Measurements from ENCODE around the gene FAT4.

Gene FAT4

DNA sequence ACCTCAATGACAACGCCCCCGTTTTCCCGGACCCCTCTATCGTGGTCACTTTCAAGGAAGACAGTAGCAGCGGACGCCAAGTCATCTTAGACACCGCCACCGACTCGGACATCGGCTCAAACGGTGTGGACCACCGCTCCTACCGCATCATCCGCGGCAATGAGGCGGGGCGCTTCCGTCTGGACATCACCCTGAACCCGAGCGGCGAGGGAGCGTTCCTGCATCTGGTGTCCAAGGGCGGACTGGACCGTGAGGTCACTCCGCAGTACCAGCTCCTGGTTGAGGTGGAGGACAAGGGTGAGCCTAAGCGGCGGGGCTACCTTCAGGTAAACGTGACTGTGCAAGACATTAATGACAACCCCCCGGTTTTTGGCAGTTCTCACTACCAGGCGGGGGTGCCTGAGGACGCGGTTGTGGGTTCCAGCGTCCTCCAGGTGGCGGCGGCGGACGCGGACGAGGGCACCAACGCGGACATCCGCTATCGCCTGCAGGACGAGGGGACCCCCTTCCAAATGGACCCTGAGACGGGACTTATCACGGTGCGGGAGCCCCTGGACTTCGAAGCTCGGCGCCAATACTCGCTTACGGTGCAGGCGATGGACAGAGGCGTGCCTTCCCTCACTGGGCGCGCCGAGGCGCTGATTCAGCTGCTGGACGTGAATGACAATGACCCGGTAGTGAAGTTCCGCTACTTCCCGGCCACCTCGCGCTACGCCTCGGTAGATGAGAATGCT is 2.2 kb downstream of the FAT4 start:
- DNase-seq: no peak

DNA sequence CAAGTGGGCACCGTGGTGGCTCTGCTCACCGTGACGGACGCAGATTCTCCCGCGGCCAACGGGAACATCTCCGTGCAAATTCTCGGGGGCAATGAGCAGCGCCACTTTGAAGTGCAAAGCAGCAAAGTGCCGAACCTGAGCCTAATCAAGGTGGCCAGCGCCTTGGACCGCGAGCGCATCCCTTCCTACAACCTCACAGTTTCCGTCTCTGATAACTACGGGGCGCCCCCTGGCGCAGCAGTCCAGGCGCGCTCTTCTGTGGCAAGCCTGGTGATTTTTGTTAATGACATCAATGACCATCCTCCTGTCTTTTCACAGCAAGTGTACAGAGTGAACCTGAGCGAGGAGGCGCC is 2.7 kb downstream of the FAT4 start:
- DNase-seq: no peak

DNA sequence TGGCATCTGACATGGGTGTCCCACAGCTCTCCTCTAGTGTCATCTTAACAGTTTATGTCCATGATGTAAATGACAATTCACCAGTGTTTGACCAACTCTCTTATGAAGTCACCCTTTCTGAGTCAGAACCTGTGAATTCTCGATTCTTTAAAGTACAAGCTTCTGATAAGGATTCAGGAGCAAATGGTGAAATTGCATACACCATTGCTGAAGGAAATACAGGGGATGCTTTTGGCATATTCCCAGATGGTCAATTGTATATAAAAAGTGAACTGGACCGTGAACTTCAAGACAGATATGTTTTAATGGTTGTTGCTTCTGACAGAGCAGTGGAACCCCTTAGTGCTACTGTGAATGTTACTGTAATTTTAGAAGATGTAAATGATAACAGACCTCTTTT is 4.6 kb downstream of the FAT4 start:
- no peak for DNase-seq

DNA sequence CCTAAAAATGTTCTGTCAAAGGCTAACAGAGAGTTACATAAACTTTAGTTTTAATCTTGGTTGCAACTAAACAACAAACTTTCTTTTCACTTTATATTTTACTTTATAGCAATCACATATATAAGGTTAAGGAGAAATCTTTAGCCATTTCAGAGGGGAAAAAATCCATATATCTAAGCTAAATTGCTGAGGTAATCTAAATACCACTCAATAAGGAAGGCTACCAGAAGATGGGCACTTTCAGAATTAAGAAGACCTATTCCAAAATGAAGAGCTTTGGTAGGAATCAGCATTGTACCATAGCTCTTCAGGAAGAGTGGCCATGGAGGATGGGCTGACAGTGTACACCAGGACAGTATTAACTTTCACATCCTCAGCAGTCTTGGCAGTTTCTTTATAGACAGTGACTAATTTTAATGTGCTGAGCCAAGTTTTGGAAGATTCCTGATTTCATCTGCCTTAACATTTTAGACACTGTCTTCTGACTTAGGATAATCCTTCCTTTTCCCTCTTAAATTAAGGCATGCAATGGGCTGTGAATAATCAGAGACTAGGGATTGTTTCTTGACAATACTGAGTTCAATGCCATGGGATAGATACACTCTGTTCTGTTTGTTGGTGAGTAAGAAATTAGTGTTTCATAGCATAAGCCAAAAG is 7.1 kb downstream of the FAT4 start:
- DNase-seq: no peak

DNA sequence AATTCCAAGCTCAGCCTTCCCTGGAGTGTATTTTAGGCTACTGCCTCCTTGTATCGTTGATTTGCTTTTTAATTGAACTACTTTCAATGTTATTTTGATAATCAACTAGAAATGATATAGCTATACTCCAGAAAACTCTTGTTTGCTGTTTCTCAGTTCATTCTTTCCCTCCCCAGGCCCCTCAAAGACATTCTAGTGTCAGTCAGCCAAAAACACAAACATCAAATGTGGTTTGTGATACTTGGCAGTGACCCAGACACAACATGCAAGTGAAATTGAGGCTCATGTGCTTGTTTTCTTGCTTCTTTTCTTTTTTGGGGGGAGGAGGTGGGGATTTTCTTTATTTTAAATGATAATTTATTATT is 7.6 kb downstream of the FAT4 start:
- no peak for DNase-seq

DNA sequence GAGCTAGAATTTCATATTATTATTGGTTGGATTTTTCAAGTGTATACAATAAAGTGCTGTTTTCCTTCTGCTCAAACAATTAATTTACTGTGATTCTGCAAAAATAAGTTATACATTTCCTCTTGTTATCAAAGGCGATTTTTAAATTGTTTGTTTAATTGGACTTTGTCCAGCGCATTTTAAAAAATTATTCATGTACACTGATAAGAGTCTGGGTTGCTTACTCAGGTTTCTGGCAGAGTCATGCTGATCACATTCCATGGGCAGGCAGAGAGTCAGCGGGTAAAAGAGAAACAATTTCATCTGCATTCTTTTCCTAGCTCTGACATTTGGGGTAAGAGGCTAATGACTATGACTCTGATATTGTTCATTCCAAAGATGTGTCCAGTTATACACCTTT is 8.9 kb downstream of the FAT4 start:
- no peak for DNase-seq

DNA sequence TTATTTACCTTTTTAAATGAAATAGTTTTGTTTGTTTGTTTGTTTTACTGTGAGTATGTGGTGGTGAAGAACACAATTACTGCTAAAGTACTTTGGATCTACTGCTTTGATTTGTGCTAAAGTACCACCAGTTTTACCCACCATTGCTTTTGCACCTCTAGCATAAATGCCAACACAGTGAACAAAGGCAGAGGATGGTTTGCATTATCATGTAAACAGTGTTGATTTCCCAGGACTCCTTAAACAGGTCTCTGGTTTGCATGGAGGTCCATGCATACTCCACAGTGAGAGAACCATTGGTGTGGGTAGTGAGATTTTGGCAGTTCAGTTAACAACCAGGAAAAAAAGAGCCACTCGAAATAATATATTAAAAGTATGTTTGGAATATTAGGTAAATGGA is 11.0 kb downstream of the FAT4 start:
- DNase-seq: no peak

DNA sequence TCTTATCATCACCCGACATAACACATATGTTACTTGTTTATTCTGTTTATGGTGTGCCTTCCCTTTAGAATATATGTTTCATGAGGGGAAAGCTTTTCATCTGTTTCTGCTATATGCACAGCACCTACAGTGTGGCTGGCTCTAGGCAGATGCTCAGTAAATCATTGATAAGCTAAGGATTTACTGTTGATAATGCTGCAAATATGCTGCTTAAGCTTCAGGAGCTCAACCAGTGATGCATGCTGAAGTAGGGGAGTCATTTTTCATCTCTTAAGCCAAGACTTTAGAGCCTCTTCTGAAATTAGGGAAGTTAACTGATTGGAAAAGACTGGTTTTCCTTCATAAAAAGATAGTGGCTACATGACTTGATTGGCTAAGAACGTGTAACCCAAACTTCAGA is 16.4 kb downstream of the FAT4 start:
- no peak for DNase-seq

DNA sequence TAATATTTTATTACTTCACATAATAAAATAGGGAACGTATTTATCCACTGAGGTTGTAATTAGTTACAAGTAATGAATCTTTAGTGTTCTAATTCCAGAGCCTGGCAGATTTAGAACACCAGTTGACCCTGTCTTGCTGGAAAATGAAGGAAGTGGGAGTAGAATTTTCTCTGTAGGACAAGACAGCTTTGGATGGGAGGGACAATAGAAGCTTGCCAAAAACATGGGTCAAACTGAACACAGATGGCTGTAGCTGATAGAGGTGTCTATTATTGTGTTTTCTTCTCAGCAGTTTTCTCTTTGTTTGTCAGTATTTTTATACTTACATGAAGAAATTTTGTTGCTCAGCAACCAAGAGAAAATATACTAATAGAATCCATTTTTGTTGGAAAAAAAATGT is 20.2 kb downstream of the FAT4 start:
- DNase-seq: no peak

DNA sequence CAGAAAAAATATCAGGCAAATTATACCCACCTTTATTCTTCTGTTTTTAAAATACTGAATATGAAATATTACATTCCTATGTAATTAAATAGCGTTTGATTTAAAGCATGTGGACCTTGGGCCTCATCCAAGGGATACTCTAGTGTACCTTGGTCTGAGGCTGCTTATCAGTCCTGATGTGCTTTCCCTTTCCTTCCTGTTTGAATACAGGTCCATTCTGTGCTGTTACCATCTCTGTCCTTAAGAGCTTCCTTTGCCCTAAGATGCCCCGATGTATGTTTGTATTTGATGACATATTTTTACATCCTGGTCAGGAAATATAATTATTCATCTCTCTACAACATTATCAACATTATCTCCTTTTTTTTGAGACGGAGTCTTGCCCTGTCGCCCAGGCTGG is 24.1 kb downstream of the FAT4 start:
- no peak for DNase-seq

DNA sequence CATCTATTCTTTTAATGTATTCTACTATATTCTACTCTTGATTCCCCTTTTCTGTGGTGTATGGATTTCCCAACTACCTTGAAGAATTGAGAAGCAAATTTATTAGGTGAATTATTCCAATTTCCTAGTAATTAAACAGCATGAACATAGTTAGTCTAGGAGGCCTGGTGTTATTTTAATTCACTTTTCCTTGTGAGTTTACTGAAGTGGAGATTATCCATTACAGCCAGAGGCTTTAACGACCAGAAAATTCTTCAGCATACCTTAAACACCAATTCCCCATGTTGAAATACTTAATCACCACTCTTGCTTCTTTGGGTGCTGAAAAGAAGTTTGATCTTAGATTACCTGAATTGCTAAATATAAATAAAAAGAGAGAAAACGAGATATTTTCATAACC is 29.4 kb downstream of the FAT4 start:
- DNase-seq: no peak

DNA sequence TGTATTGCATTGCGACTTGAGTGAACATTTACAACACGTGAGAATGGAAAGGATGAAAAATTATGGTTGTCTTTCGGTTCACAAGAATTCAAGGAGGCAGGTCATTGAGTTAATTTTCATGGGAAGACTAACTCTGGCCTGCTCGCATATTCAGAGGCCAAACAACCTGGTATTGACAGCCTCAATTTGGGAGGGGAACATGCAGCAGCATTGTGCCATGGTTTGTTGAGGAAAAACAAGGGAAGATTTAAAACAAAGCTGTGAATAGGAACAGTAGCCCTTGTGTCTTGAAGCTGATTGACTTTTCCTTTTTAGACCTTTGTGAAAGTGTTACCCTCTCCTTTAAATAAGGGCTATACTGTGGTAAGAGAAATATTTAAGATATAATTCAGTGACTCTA is 31.9 kb downstream of the FAT4 start:
- DNase-seq: no peak

DNA sequence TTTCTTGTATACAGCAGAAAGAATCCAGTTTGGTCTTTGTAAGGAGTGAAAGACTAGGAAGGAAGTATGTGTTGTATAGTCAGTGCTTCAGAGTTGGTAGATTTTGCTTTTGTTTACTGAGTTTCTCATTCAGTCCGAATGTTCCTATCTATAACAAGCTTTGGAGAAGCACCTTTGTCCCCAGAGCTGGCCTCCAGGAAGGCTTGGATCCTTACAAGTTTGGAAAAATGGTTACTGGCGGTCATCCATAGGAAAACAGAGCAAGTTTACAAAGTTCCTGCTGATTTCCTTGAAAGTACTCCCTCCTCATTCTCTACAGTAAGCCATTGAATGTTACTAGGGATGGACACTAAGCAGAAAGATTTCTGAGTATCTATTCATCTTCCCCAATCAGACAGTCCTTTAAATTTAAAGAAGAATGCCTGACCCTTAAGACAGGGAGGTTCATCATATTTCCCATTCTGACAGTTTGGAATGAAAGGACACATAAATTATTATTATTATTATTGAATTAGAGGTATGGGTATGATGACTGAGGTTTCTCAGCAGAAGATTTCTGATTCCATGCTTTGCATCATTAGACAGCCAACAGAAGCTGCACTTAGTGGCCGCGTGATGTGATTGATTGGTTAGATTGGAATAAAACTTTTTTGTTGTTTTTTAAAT is 35.8 kb downstream of the FAT4 start:
- DNase-seq: no peak

DNA sequence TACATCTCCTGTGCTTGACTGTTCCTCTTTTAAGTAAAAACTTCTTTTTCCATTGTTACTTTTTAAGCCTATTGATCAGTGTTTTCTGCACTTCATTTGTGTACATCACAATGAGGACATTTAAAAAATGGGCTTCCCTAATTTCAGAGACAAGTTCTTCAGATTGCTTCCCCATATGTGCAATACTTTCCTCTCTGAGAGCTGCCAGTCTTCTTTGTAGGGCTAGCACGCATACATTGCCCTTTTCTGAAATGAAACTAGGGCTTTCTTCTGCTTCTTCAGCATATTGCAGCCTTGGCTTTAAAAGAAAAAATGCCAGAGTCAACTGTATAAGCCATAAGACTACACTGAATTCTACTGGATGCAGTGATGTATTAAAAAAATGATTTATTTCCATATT is 37.8 kb downstream of the FAT4 start:
- no peak for DNase-seq

DNA sequence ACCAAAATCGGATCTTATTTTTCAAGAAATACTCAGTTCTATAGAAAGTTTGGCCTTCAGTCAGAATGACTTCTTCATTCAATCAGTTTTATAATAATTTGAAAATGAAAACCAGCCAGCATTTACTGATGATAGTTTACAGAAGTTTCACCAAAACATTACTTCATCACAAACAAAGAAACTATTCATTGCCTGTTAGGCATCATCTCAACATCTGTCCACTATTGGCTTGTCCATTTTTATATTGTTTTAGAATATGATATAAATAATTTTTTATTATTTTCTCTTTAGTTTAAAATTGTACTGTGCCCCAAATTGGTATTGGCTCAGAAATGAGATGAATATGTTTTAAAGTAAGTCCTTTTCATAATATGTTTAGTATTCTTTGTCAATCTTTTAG is 38.4 kb downstream of the FAT4 start:
- no peak for DNase-seq

DNA sequence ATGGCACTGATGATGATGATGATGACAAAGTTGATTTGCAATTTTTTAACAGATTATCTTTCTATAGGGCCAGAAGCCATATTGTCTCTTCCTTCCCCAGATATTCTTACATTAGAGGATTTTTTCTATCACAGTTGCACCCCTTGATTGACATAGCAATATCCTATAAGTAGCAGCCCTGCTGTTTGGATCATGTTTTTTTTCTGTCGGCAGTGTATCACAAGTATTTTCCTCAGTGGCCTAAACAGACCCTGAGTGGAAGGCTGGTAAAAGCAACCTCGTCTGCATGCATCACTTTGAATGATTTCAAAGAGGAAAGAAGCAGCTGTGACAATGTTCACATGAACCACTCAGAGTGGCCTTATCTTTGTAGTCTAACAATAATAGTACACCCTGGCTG is 41.0 kb downstream of the FAT4 start:
- no peak for DNase-seq

DNA sequence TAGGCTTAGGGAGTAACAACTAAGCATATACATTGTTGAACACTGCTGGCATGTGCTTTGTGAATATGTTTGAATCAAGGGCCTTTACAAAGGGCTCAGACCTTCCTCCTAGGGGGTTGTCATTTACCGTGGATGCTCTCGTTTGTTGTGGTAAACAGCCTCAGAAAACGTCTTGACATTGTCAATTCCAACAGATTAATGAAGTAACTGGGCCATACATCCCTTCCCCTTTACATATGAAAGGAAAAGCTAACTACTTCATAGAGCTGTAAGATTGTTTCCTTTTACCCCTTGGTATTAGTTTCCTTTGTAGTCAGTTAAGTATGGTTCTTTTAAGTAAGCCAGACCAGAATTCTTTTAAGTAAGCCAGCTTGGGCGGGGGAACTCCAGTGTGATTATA is 42.9 kb downstream of the FAT4 start:
- no peak for DNase-seq

DNA sequence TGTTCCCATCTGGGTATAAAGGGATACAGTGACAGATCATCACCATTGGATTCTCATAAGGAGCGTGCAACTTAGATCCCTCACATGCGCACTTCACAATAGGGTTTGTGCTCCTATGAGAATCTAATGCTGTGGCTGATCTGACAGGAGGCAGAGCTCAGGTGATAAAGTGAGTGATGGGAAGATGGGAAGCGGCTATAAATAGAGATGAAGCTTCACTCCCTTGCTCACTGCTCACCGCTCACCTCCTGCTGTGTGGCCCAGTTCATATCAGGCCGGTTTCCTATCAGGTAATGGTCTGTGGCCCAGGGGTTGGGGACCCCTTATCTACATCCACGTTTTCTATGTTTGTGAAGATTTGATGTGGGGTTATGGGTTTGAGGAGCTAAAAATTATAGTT is 43.7 kb downstream of the FAT4 start:
- DNase-seq: no peak

DNA sequence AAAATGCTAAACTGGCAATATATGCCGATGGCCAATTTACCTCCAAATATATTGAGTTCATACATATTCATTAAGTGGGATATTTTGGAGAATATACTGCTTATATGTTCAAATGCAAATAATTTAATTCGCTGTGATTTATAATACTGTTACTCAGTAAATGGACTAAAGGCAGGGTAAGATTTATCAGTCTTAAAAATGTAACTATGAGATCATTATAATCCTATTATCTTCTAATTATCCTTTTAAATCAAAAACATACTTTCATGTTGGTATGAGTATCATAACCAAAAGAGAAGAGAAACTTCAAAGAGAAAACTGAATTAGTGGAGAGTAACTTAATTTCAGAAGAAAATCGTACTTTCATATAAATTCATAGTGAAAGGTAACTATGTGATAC is 44.6 kb downstream of the FAT4 start:
- no peak for DNase-seq

DNA sequence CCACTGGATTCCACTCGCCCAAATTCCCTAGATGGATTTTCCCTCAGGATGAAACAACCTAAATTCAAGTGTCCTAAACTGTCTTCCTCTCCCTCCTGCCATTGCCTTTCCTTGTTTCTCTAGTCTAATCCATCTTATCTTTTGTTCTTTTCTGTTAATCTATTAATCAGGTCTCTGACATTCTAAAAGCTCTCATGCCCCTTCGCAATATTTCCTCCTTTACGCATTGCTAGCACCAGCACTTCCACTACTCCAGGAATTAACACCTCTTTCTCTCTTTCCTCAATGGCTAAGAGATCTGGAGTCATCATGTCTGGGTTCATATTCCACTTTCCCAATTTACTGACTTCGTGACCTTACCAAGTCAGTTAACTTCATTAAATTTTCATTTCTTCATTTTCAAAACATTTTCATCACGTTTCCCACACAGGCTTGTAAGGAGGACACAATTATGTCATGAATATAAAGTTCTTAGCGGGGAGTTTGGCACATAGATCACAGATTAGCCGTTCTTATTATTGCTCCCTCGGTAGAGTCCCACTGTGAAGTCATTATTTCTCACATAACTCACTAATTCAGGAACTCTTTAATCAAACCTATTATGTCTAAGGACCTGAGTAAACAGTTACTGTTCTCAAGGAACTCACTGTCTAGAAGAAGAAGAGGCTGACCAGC is 45.3 kb downstream of the FAT4 start:
- DNase-seq: no peak

DNA sequence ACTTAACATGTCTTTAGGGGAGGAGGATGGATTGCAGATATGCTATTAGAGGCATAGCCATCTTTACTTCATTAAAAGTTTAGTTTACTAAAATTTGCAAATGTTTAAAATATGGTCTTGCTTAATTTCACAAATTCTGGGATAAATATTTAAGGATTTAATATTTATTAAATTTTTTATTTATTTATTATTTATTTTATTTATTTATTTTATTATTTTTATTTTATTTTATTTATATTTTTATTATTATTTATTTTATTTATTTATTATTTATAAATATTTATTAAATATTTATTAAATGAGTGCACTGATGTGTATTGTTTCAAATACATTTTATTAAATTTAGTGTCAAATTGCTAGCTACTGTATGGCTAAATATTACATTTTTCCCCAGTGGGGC is 46.0 kb downstream of the FAT4 start:
- DNase-seq: no peak
